ENCODE results near the gene ABCF2. TPM values are rescaled to one million over a fixed set of nuclear protein-coding genes. Genes with fewer than 3 reads are reported as not detected.
A peak's percentile ranks its signal among the peaks of the same experiment; 100 is the strongest.

The ABCF2 gene
- total and polyA plus RNA-seq, 3 experiments from 2014 or later: 36.7 to 95.1 (median 86.5) TPM

- Mint-ChIP-seq H3K27me3 (peaks cover 36 to 37% of the 10 kb centered on the region in 2 donors), H3K9me3 (no peaks in the 10 kb centered on the region), H3K36me3 (no peaks in the 10 kb centered on the region), H3K4me3 (peak overlapping the region; percentile 52 to 84 (median 76)), H3K27ac (peak overlapping the region in 2 of 8 donors; percentile 21 to 65), H3K4me1 (peaks cover 24 to 46% (median 26%) of the 10 kb centered on the region in 3 donors)
- H3K9me3 ChIP-seq (ENCODE audit: low read length): no peaks in the 10 kb centered on the region
- H3K36me3 ChIP-seq (ENCODE audit: insufficient read depth, low read length): no peaks in the 10 kb centered on the region
- H3K27me3 ChIP-seq (ENCODE audit: insufficient read depth, low read length, poor library complexity, severe bottlenecking): peaks cover 21% of the 10 kb centered on the region
- no peak overlapping the region for H3K4me3 ChIP-seq (ENCODE audit: low read length)
- peaks cover 16% of the 10 kb centered on the region for H3K4me1 ChIP-seq (ENCODE audit: insufficient read depth, low read length)
- no peak overlapping the region for H3K27ac ChIP-seq (ENCODE audit: low read depth, low read length)
- DNase-seq: peak in 1 of 5 donors; percentile 53
- ChIA-PET POLR2A (no interaction called here), CTCF (interaction anchor here (0.9 kb wide), 1 partner anchor 53 kb away, joined by 3 read pairs; no protein-coding TSS in a partner anchor)
Observed at GRCh38 chr7:151251328-151251688, 24.3 kb upstream of the ABCF2 start.

- Histone ChIP-seq H3K36me3 (ENCODE audit: insufficient read depth, low read length) (no peaks in the 10 kb centered on the region), H3K4me1 (ENCODE audit: insufficient read depth, low read length) (peaks cover 22% of the 10 kb centered on the region), H3K4me3 (ENCODE audit: low read length) (no peak overlapping the region), H3K9me3 (ENCODE audit: low read length) (no peaks in the 10 kb centered on the region), H3K27me3 (ENCODE audit: insufficient read depth, low read length, poor library complexity, severe bottlenecking) (peaks cover 27% of the 10 kb centered on the region), H3K27ac (ENCODE audit: low read depth, low read length) (no peak overlapping the region)
- H3K9me3 Mint-ChIP-seq: no peaks in the 10 kb centered on the region
- H3K4me1 Mint-ChIP-seq: peaks cover 28 to 53% (median 30%) of the 10 kb centered on the region in 3 donors
- H3K27me3 Mint-ChIP-seq: peaks cover 34 to 42% of the 10 kb centered on the region in 2 donors
- DNase-seq: peak in 1 of 5 donors; percentile 37
- peak overlapping the region in 3 of 8 donors; percentile 8 to 65 (median 55) for H3K27ac Mint-ChIP-seq
- ChIA-PET POLR2A (no interaction called here), CTCF (interaction anchor here (0.9 kb wide), 2 partner anchors 14 to 54 kb away, joined by 3 read pairs; no protein-coding TSS in a partner anchor)
- no peaks in the 10 kb centered on the region for H3K36me3 Mint-ChIP-seq
- H3K4me3 Mint-ChIP-seq: peak overlapping the region; percentile 52 to 84 (median 76)
Observed at GRCh38 chr7:151250181-151251132, 23.5 kb upstream of the ABCF2 start.

GRCh38 chr7:151249732-151250072 is 22.7 kb upstream of the ABCF2 start:
- peaks cover 29% of the 10 kb centered on the region for H3K4me1 ChIP-seq (ENCODE audit: insufficient read depth, low read length)
- Mint-ChIP-seq H3K27me3 (peaks cover 31 to 38% of the 10 kb centered on the region in 2 donors), H3K36me3 (no peaks in the 10 kb centered on the region), H3K4me3 (peak overlapping the region; percentile 42 to 85 (median 55)), H3K9me3 (no peaks in the 10 kb centered on the region), H3K27ac (no peak overlapping the region), H3K4me1 (peaks cover 29 to 58% (median 33%) of the 10 kb centered on the region in 3 donors)
- no peak overlapping the region for H3K4me3 ChIP-seq (ENCODE audit: low read length)
- POLR2A ChIA-PET: no interaction called here
- DNase-seq: peak in 1 of 5 donors; percentile 35
- H3K9me3 ChIP-seq (ENCODE audit: low read length): no peaks in the 10 kb centered on the region
- no peaks in the 10 kb centered on the region for H3K36me3 ChIP-seq (ENCODE audit: insufficient read depth, low read length)
- CTCF ChIA-PET: no interaction called here
- peaks cover 34% of the 10 kb centered on the region for H3K27me3 ChIP-seq (ENCODE audit: insufficient read depth, low read length, poor library complexity, severe bottlenecking)
- H3K27ac ChIP-seq (ENCODE audit: low read depth, low read length): no peak overlapping the region

GRCh38 chr7:151249034-151249731 is 22.2 kb upstream of the ABCF2 start:
- Histone ChIP-seq H3K36me3 (ENCODE audit: insufficient read depth, low read length) (no peaks in the 10 kb centered on the region), H3K4me3 (ENCODE audit: low read length) (no peak overlapping the region), H3K27me3 (ENCODE audit: insufficient read depth, low read length, poor library complexity, severe bottlenecking) (peaks cover 35% of the 10 kb centered on the region), H3K27ac (ENCODE audit: low read depth, low read length) (no peak overlapping the region), H3K9me3 (ENCODE audit: low read length) (no peaks in the 10 kb centered on the region), H3K4me1 (ENCODE audit: insufficient read depth, low read length) (peaks cover 34% of the 10 kb centered on the region)
- peak in 2 of 5 donors; percentile 24 to 40 for DNase-seq
- no peaks in the 10 kb centered on the region for H3K9me3 Mint-ChIP-seq
- peaks cover 34 to 63% (median 38%) of the 10 kb centered on the region in 3 donors for H3K4me1 Mint-ChIP-seq
- ChIA-PET CTCF (no interaction called here), POLR2A (no interaction called here)
- peak overlapping the region in 3 of 8 donors; percentile 17 to 85 (median 67) for H3K27ac Mint-ChIP-seq
- H3K27me3 Mint-ChIP-seq: peaks cover 27 to 38% of the 10 kb centered on the region in 2 donors
- no peaks in the 10 kb centered on the region for H3K36me3 Mint-ChIP-seq
- H3K4me3 Mint-ChIP-seq: peak overlapping the region; percentile 42 to 90 (median 56)

GRCh38 chr7:151248346-151249033 is 21.5 kb upstream of the ABCF2 start, which contains the start of gene SMARCD3:
Gene SMARCD3, minus strand, starts transcription at chr7:151248694. Its CDS starts 132 bp downstream, at chr7:151248562.
- CTCF ChIA-PET: interaction anchor here (1.0 to 1.7 kb wide), 4 partner anchors 9 to 79 kb away, joined by 3 to 7 read pairs (median 4); no protein-coding TSS in a partner anchor
- H3K36me3 Mint-ChIP-seq: no peaks in the 10 kb centered on the region

GRCh38 chr7:151247611-151248345 is 20.8 kb upstream of the ABCF2 start:
- ChIA-PET CTCF (interaction anchor here (1.0 to 1.7 kb wide), 6 partner anchors 8 to 105 kb away, joined by 3 to 7 read pairs (median 4); no protein-coding TSS in a partner anchor), POLR2A (interaction anchor here (0.5 to 1.0 kb wide), 3 partner anchors 15 to 130 kb away, joined by 3 to 6 read pairs (median 4); partner anchors contain the start of genes ABCF2 and CHPF2)
- Histone ChIP-seq H3K4me3 (ENCODE audit: low read length) (peak overlapping the region; percentile 43), H3K9me3 (ENCODE audit: low read length) (no peaks in the 10 kb centered on the region), H3K36me3 (ENCODE audit: insufficient read depth, low read length) (no peaks in the 10 kb centered on the region), H3K27ac (ENCODE audit: low read depth, low read length) (no peak overlapping the region), H3K4me1 (ENCODE audit: insufficient read depth, low read length) (peaks cover 48% of the 10 kb centered on the region), H3K27me3 (ENCODE audit: insufficient read depth, low read length, poor library complexity, severe bottlenecking) (peaks cover 35% of the 10 kb centered on the region)
- Mint-ChIP-seq H3K27ac (peak overlapping the region in 1 of 8 donors; percentile 33), H3K4me3 (peak overlapping the region; percentile 37 to 92 (median 84)), H3K4me1 (peaks cover 47 to 76% (median 51%) of the 10 kb centered on the region in 3 donors), H3K9me3 (no peaks in the 10 kb centered on the region), H3K27me3 (peaks cover 23 to 29% of the 10 kb centered on the region in 2 donors), H3K36me3 (no peaks in the 10 kb centered on the region)
- DNase-seq: no peak

More at GRCh38 chr7:151248346-151249033, 21.5 kb upstream of the ABCF2 start, which contains the start of gene SMARCD3:
- H3K27ac ChIP-seq (ENCODE audit: low read depth, low read length): no peak within 1 kb of the TSS
- Mint-ChIP-seq H3K4me3 (peak within 1 kb of the TSS; percentile 81 to 92 (median 84)), H3K4me1 (peaks cover 41 to 70% (median 45%) of the 10 kb centered on the region in 3 donors), H3K27me3 (peaks cover 25 to 34% of the 10 kb centered on the region in 2 donors), H3K27ac (peak within 1 kb of the TSS in 4 of 8 donors; percentile 33 to 85 (median 66)), H3K9me3 (no peaks in the 10 kb centered on the region)
- POLR2A ChIA-PET: no interaction called here
- peak in 3 of 5 donors; percentile 24 to 53 (median 39) for DNase-seq
- peaks cover 35% of the 10 kb centered on the region for H3K27me3 ChIP-seq (ENCODE audit: insufficient read depth, low read length, poor library complexity, severe bottlenecking)
- H3K4me1 ChIP-seq (ENCODE audit: insufficient read depth, low read length): peaks cover 41% of the 10 kb centered on the region
- no peaks in the 10 kb centered on the region for H3K9me3 ChIP-seq (ENCODE audit: low read length)
- peak within 1 kb of the TSS; percentile 43 for H3K4me3 ChIP-seq (ENCODE audit: low read length)
- H3K36me3 ChIP-seq (ENCODE audit: insufficient read depth, low read length): no peaks in the 10 kb centered on the region
